Body of pancreas (tissue), 4 donors: ENCODE measurements around the gene RTBDN. TPM values are rescaled to one million over a fixed set of nuclear protein-coding genes. Genes with fewer than 3 reads are reported as not detected.
A peak's percentile ranks its signal among the peaks of the same experiment; 100 is the strongest.

Experiments
- ATAC-seq: fragments of 150-250 bp; one replicate; pipeline ENCODE4 v1.9.1; 2016
- DNase-seq, 4 donors: peaks; one replicate each; pipeline ENCODE4 v3.0.0-alpha.2; 2019
- H3K27ac ChIP-seq, 4 donors: fragments of 200-600 bp; sonication (generic); 1 replicate in 3 of 4; 2 replicates in 1 of 4; pipeline versions ENCODE4 v1.5.1 to v1.6.1; 2016 to 2019; ENCODE audit warnings: mild to moderate bottlenecking in 1 of 4, mixed read lengths in 1 of 4, moderate library complexity in 1 of 4
- H3K27me3 ChIP-seq, 2 donors: fragments of 200-600 bp; sonication (generic); one replicate each; pipeline ENCODE4 v1.6.0; 2016; ENCODE audit warnings: mild to moderate bottlenecking in 1 of 2
- H3K36me3 ChIP-seq, 2 donors: fragments of 200-600 bp; sonication (generic); replicated peaks in 1 of 2; 2 replicates each; pipeline ENCODE4 v1.5.1; 2016; ENCODE audit warnings: low read depth in 2 of 2; ENCODE audit not compliant: insufficient read depth in 1 of 2
- H3K4me1 ChIP-seq: fragments of 200-600 bp; sonication (generic); one replicate; pipeline ENCODE4 v1.6.0; 2016
- H3K4me3 ChIP-seq, 2 donors: fragments of 200-600 bp; sonication (generic); 1 replicate in 1 of 2; 2 replicates in 1 of 2; pipeline ENCODE4 v1.5.1; 2016 to 2019
- H3K9me3 ChIP-seq, 3 donors: fragments of 200-600 bp; sonication (generic); 1 replicate in 2 of 3; 2 replicates in 1 of 3; pipeline ENCODE4 v1.5.1; 2016
- CTCF ChIP-seq, 7 experiments: fragments of 450-650 bp in 4 of 7; fragments of 200-600 bp in 3 of 7; sonication (generic) in 3 of 7; IDR thresholded peaks; one replicate each; pipeline ENCODE4 v1.5.1; 2016 to 2019; ENCODE audit warnings: antibody characterized with exemption in 7 of 7
- POLR2A ChIP-seq, 3 donors: fragments of 450-650 bp; IDR thresholded peaks; one replicate each; pipeline ENCODE4 v1.6.1; 2016; ENCODE audit warnings: antibody characterized with exemption in 3 of 3, mild to moderate bottlenecking in 2 of 3
- WGBS, 2 donors: methylation state at CpG; one replicate each; pipeline ENCODE4 v1.1.5; 2017; 5-methylcytosine and 5-hydroxymethylcytosine counted together
- intact Hi-C: fragments of 100-400 bp; cut with DNase I; formaldehyde crosslinking; loops from one replicate; pipeline ENCODE4 v1.15.1; 2023
- total RNA-seq, 2 donors: library from RNA; depleted of rRNA; stranded (reverse); fragments of >200 nt; gene quantifications; one replicate each; pipeline ENCODE4 v1.1.0, GENCODE V29; 2016

RTBDN gene
- under 1 TPM in 1 of 2 donors, not detected in 1; 0.52 TPM for total RNA-seq

- Histone ChIP-seq H3K4me1 (peaks cover 33% of the 10 kb centered on the region), H3K36me3 (no peaks in the 10 kb centered on the region), H3K27me3 (peaks cover 0 to 32% of the 10 kb centered on the region in 2 donors), H3K9me3 (no peaks in the 10 kb centered on the region), H3K27ac (no peak within 1 kb of the TSS), H3K4me3 (no peak within 1 kb of the TSS)
- ATAC-seq (no peak), DNase-seq (no peak)
- 6% methylated on average over 7 to 20 of the region's 20 CpGs for WGBS, 2 donors
- TF ChIP-seq POLR2A (IDR thresholded peaks at IDR 0.05) = no peak
- TF ChIP-seq CTCF (IDR thresholded peaks at IDR 0.05) = no peak
- intact Hi-C loops = no loop called here
Measured at GRCh38 chr19:12834566-12834943, at the start of gene RTBDN. RTBDN (minus strand) TSS chr19:12834579; CDS start chr19:12829979, 4,600 bp downstream.

GRCh38 chr19:12882589-12882988, 48.2 kb upstream of the RTBDN start:
- no peaks in the 10 kb centered on the region for H3K36me3 ChIP-seq
- no peak overlapping the region for H3K4me3 ChIP-seq
- no peak for ATAC-seq
- no peak for DNase-seq
- peaks cover 25% of the 10 kb centered on the region for H3K4me1 ChIP-seq
- peaks cover 0 to 6% (median 0%) of the 10 kb centered on the region in 3 donors for H3K9me3 ChIP-seq
- 93 to 94% methylated on average over 3 of the region's 3 CpGs for whole genome bisulfite sequencing, 2 donors
- TF ChIP-seq POLR2A (IDR thresholded peaks at IDR 0.05) = no peak
- intact Hi-C loops = no loop called here
- no peak overlapping the region for H3K27ac ChIP-seq
- no peaks in the 10 kb centered on the region for H3K27me3 ChIP-seq

GRCh38 chr19:12881172-12881808, 46.9 kb upstream of the RTBDN start, which contains the start of gene DNASE2:
DNASE2 (minus strand) TSS chr19:12881449; CDS start chr19:12881375, 74 bp downstream.
- H3K27me3 ChIP-seq = no peaks in the 10 kb centered on the region
- H3K4me1 ChIP-seq = peaks cover 25% of the 10 kb centered on the region
- no peaks in the 10 kb centered on the region for H3K36me3 ChIP-seq
- DNase-seq (peak; percentile 99), ATAC-seq (peak; percentile 92)
- peak within 1 kb of the TSS; percentile 85 to 98 (median 90) for H3K27ac ChIP-seq
- TF ChIP-seq CTCF (IDR thresholded peaks at IDR 0.05) (no peak), POLR2A (IDR thresholded peaks at IDR 0.05) (peak; percentile 95 to 99 (median 98))
- peaks cover 0 to 6% (median 0%) of the 10 kb centered on the region in 3 donors for H3K9me3 ChIP-seq
- WGBS, 2 donors = 1 to 2% methylated on average over 20 to 38 of the region's 38 CpGs
- peak within 1 kb of the TSS; percentile 46 to 63 for H3K4me3 ChIP-seq
- intact Hi-C loops = no loop called here

GRCh38 chr19:12880551-12881171, 46.3 kb upstream of the RTBDN start:
- intact Hi-C loops = no loop called here
- no peak for TF ChIP-seq CTCF (IDR thresholded peaks at IDR 0.05)
- no peak for TF ChIP-seq POLR2A (IDR thresholded peaks at IDR 0.05)
- Histone ChIP-seq H3K4me1 (peaks cover 21% of the 10 kb centered on the region), H3K9me3 (peaks cover 0 to 6% (median 0%) of the 10 kb centered on the region in 3 donors), H3K4me3 (peak overlapping the region; percentile 46 to 63), H3K27me3 (no peaks in the 10 kb centered on the region), H3K27ac (peak overlapping the region; percentile 85 to 98 (median 90)), H3K36me3 (no peaks in the 10 kb centered on the region)
- DNase-seq (peak; percentile 34 to 50 (median 49)), ATAC-seq (peak; percentile 21)
- 7 to 19% methylated on average over 7 to 29 of the region's 29 CpGs for WGBS, 2 donors

GRCh38 chr19:12875086-12875485, 40.7 kb upstream of the RTBDN start:
- TF ChIP-seq POLR2A (IDR thresholded peaks at IDR 0.05) (no peak), CTCF (IDR thresholded peaks at IDR 0.05) (no peak)
- ATAC-seq (no peak), DNase-seq (no peak)
- intact Hi-C loops = no loop called here
- peaks cover 0 to 6% of the 10 kb centered on the region in 2 donors for H3K36me3 ChIP-seq
- no peak overlapping the region for H3K4me3 ChIP-seq
- no peak overlapping the region for H3K27ac ChIP-seq
- WGBS, 2 donors = 96 to 97% methylated on average over 6 of the region's 6 CpGs
- H3K27me3 ChIP-seq = no peaks in the 10 kb centered on the region
- no peaks in the 10 kb centered on the region for H3K9me3 ChIP-seq
- peaks cover 8% of the 10 kb centered on the region for H3K4me1 ChIP-seq
